ENCODE measurements around the gene TPPP2. TPM values are rescaled to one million over a fixed set of nuclear protein-coding genes. Genes with fewer than 3 reads are reported as not detected.

TPPP2 gene
- total and polyA plus RNA-seq, 8 donors, result 0.20 to 0.50 (median 0.22) TPM; not detected in 3

DNA sequence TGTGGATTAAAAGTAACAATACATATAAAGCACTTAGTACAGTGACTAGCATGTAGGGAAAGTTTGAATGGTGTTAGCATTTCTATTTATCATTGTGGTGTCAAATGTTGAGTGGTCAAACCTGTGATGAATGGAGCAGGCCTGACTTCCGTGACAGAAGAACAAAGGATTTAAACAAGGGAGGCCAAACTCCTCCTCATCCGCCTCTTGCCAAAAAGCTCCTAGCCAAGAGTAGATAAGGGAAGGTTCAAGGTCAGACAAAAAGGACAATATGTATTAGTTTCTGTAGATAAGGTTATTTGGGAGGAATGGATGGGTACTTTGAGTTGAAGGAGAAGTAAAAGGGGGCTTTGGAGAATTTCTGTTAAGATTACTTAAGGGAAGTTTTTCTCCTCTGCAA is 18.6 kb downstream of the TPPP2 start:
- TF ChIP-seq, protein P1, sequence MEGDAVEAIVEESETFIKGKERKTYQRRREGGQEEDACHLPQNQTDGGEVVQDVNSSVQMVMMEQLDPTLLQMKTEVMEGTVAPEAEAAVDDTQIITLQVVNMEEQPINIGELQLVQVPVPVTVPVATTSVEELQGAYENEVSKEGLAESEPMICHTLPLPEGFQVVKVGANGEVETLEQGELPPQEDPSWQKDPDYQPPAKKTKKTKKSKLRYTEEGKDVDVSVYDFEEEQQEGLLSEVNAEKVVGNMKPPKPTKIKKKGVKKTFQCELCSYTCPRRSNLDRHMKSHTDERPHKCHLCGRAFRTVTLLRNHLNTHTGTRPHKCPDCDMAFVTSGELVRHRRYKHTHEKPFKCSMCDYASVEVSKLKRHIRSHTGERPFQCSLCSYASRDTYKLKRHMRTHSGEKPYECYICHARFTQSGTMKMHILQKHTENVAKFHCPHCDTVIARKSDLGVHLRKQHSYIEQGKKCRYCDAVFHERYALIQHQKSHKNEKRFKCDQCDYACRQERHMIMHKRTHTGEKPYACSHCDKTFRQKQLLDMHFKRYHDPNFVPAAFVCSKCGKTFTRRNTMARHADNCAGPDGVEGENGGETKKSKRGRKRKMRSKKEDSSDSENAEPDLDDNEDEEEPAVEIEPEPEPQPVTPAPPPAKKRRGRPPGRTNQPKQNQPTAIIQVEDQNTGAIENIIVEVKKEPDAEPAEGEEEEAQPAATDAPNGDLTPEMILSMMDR (IDR thresholded peaks at IDR 0.05), result no peak
- no peaks in the 10 kb centered on the region for H3K9me3 ChIP-seq
- H3K4me3 ChIP-seq, result no peak overlapping the region
- H3K36me3 ChIP-seq, result no peaks in the 10 kb centered on the region
- intact Hi-C loops (cut with DNase I), result no loop called here
- no peak for DNase-seq
- H3K27ac ChIP-seq, result no peak overlapping the region
- no peak for ATAC-seq
- no peaks in the 10 kb centered on the region for H3K27me3 ChIP-seq
- peaks cover 6 to 7% of the 10 kb centered on the region in 2 donors for H3K4me1 ChIP-seq

DNA sequence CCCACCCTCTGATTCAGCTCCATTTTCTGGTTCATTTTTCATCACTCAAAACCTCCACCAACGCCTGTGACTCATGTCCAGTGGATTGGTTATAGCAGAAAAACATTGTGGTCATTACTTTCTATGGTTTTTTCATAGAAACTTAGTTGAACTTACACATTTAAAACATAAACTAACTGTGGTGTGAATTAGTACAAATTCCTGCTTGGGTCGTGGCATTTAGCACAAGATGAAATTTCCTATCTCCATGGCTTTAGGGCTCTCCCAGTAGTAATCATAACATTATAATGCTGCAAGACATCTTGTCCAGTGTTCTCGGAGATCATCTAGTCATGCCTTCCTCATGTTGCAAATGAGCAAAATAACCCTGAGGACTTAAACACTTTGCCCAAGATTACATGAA is 19.3 kb downstream of the TPPP2 start:
- no peak for ATAC-seq
- TF ChIP-seq, protein P1 (IDR thresholded peaks at IDR 0.05), result no peak
- H3K27ac ChIP-seq, result no peak overlapping the region

DNA sequence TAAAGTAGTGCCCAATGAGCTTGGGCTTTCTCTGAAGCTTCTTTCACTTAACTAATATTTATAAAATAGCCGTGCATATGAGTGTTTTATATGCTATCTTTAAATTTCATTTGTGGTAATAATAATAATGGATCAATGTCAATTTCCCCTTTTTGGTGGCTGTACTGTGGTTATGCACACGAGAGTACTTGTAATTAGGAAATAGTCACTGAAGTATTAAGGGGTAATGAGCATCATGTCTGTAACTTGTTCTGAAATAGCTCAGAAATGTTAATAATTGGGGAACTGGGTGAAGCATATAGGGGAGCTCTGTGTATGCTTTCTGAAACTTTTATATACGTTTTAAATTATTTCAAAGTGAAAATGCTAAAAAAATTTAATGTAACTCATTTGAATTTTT is 20.6 kb downstream of the TPPP2 start:
- intact Hi-C loops (cut with DNase I), result no loop called here
- no peak for ATAC-seq
- H3K27ac ChIP-seq, result no peak overlapping the region
- no peak overlapping the region for H3K4me3 ChIP-seq
- TF ChIP-seq, protein P1 (IDR thresholded peaks at IDR 0.05), result no peak
- H3K27me3 ChIP-seq, result no peaks in the 10 kb centered on the region
- H3K36me3 ChIP-seq, result no peaks in the 10 kb centered on the region
- DNase-seq, result no peak
- no peaks in the 10 kb centered on the region for H3K9me3 ChIP-seq
- no peaks in the 10 kb centered on the region for H3K4me1 ChIP-seq

More for the DNA sequence above, 19.3 kb downstream of the TPPP2 start:
- Histone ChIP-seq H3K4me3 (no peak overlapping the region), H3K27me3 (no peaks in the 10 kb centered on the region), H3K9me3 (no peaks in the 10 kb centered on the region), H3K4me1 (peaks cover 0 to under 1% of the 10 kb centered on the region in 2 donors), H3K36me3 (no peaks in the 10 kb centered on the region)
- DNase-seq, result no peak
- intact Hi-C loops (cut with DNase I), result no loop called here

DNA sequence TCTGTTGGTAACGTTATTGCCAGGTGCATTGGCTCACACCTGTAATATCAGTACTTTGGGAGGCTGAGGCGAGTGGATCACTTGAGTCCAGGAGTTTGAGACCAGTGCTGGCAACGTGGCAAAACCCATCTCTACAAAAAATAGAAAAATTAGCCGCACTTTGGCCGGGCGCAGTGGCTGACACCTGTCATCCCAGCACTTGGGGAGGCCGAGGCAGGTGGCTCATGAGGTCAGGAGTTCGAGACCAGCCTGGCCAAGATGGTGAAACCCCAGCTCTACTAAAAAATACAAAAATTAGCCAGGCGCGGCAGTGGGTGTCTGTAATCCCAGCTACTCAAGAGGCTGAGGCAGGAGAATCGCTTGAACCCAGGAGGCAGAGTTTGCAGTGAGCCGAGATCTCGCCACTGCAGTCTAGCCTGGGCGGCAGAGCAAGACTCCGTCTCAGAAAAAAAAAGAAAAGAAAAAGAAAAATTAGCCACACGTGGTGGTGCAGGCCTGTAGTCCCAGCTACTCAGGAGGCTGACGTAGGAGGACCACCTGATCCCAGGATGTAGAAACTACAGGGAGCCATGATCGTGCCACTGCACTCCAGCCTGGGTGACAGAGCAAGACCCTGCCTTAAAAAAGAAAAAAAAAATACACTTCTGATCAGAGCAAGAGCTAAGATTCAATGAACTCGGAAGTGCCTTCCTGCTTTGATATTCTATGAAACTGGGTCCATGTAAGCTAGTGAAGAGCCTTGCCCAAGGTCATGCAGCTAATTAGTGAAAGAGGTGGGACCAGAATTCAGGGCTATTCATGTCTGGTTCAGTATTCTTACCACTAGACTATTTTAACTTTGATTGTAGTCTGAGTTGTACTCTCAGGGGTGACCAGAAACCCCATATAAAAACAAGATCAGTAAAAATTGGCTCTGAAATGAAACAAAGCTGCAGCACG is 23.4 kb downstream of the TPPP2 start:
- TF ChIP-seq, protein P1 (IDR thresholded peaks at IDR 0.05), result no peak

DNA sequence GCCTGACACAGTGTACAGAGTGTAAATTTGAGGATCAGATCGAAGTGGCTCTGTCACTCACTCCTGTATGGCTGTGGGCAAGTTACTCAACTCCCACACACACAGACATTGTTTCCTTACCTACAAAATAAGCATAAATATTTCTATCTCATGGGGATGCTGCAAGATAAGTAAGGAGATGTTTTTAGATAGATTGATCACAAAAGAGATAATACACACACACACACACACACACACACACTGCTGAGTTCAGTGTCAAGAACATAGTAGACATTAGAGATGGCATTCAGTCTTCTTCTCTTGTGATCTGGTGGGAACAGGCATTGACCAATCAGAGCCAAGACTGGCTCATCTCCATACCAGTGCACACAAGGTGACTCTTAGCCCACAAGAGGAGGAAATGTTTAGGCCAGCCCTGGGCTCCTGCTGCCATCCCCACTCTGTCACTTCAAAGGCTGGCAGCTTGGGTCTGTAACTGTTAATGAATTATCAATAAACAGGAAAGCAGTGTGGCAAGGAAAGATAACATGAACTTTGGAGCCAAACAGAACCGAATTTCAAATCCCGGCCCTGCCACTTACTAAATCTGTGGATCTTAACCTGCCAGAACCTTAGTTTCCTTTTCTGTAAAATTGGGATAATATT is 24.2 kb downstream of the TPPP2 start:
- DNase-seq (no peak), ATAC-seq (no peak)
- no peaks in the 10 kb centered on the region for H3K36me3 ChIP-seq
- H3K27me3 ChIP-seq, result no peaks in the 10 kb centered on the region
- H3K4me3 ChIP-seq, result no peak overlapping the region
- intact Hi-C loops (cut with DNase I), result no loop called here
- H3K9me3 ChIP-seq, result no peaks in the 10 kb centered on the region
- no peak overlapping the region for H3K27ac ChIP-seq
- TF ChIP-seq, protein P1 (IDR thresholded peaks at IDR 0.05), result no peak
- H3K4me1 ChIP-seq, result no peaks in the 10 kb centered on the region

More for the DNA sequence above, 23.4 kb downstream of the TPPP2 start:
- DNase-seq (no peak), ATAC-seq (no peak)
- no peak overlapping the region for H3K4me3 ChIP-seq
- H3K36me3 ChIP-seq, result no peaks in the 10 kb centered on the region
- H3K4me1 ChIP-seq, result no peaks in the 10 kb centered on the region
- no peaks in the 10 kb centered on the region for H3K27me3 ChIP-seq
- H3K9me3 ChIP-seq, result no peaks in the 10 kb centered on the region
- H3K27ac ChIP-seq, result no peak overlapping the region
- intact Hi-C loops (cut with DNase I), result no loop called here
